ENCODE measurements around the gene PLP1.

GRCh38 chrX:103823591-103823990, 47.0 kb downstream of the PLP1 start:
- no peak for TF ChIP-seq CTCF (IDR thresholded peaks at IDR 0.05)
- no peak for TF ChIP-seq POLR2A (IDR thresholded peaks at IDR 0.05)
